ENCODE data around the gene COL5A1. TPM values are rescaled to one million over a fixed set of nuclear protein-coding genes. Genes with fewer than 3 reads are reported as not detected.

COL5A1 gene
- total RNA-seq, 1 experiment from 2014 or later, result 10.6 TPM

DNA sequence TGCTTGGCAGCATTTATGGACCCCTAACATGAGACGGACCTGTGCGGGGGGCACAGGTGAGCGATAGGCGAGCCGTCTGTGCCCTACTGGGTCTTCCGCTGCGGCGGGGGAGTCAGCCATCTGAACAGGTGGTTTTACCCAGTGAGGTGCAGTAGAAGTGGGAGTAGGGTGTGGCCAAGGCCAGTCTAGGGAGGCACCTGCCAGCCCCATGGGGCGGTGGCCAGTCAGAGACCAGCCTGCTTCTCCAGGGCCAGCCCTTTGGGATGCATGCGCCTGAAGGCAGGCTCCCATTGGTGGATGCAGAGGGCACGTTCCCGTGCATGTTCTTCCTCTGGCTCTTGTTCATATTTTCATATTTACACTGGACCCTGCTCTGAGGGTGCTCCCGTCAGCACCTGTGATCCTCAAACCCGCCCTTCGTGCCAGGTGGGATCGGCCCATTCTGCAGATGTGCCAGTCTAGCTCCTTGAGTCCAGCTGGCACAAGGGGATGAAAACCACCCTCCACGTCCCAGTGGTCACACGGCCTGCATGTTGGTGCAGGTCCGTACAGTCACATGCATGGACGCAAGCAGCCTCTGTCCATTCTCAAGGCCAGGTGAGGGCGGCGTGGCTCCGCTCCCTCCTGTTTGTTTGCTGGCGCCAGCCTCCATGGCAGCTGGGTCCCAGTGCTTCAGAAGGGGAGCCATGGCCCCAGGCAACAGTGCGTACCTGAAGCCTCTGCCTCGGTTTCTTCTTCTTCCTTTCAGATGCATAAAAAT, 9.0 kb downstream of the COL5A1 start:
- no peaks in the 10 kb centered on the region for H3K27me3 ChIP-seq (ENCODE audit: low read length)
- H2AFZ ChIP-seq (ENCODE audit: low read length), result no peak overlapping the region
- ChIA-PET CTCF (no interaction called here), POLR2A (ENCODE audit: unreplicated experiment) (no interaction called here)
- H3K4me3 ChIP-seq (ENCODE audit: low read length), result no peak overlapping the region
- peaks cover 13% of the 10 kb centered on the region; the same call in 1 of the 2 replicates for H3K4me1 ChIP-seq (ENCODE audit: insufficient read depth, low read length)
- ATAC-seq, result no peak
- H4K20me1 ChIP-seq (ENCODE audit: low read length), result no peaks in the 10 kb centered on the region
- BruUV-seq (replicated peaks), result no TSS peak
- peaks cover 4% of the 10 kb centered on the region; the same call in 1 of the 2 replicates for H3K79me2 ChIP-seq (ENCODE audit: low read length)
- H3K9ac ChIP-seq (ENCODE audit: low read length), result no peak overlapping the region
- no peak overlapping the region for H3K4me2 ChIP-seq (ENCODE audit: low read length)
- H3K27ac ChIP-seq (ENCODE audit: low read length), result no peak overlapping the region
- H3K36me3 ChIP-seq (ENCODE audit: low read depth, low read length), result no peaks in the 10 kb centered on the region
- DNase-seq, result no peak
- H3K9me3 ChIP-seq (ENCODE audit: low read length), result no peaks in the 10 kb centered on the region
- intact Hi-C loops (cut with micrococcal nuclease), result no loop called here
- no peaks in the 10 kb centered on the region for H3K9me2 ChIP-seq (replicated peaks; ENCODE audit: low read length)
- H3F3A ChIP-seq (ENCODE audit: low read length, unreplicated experiment), result no peaks in the 10 kb centered on the region
- TF ChIP-seq, protein P1, sequence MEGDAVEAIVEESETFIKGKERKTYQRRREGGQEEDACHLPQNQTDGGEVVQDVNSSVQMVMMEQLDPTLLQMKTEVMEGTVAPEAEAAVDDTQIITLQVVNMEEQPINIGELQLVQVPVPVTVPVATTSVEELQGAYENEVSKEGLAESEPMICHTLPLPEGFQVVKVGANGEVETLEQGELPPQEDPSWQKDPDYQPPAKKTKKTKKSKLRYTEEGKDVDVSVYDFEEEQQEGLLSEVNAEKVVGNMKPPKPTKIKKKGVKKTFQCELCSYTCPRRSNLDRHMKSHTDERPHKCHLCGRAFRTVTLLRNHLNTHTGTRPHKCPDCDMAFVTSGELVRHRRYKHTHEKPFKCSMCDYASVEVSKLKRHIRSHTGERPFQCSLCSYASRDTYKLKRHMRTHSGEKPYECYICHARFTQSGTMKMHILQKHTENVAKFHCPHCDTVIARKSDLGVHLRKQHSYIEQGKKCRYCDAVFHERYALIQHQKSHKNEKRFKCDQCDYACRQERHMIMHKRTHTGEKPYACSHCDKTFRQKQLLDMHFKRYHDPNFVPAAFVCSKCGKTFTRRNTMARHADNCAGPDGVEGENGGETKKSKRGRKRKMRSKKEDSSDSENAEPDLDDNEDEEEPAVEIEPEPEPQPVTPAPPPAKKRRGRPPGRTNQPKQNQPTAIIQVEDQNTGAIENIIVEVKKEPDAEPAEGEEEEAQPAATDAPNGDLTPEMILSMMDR (conservative IDR thresholded peaks at IDR 0.05; ENCODE audit: low read depth, low read length), result no peak
- TF ChIP-seq EZH2 (IDR thresholded peaks at IDR 0.05; ENCODE audit: low read length, unreplicated experiment) (no peak), EZH2phosphoT487 (IDR thresholded peaks at IDR 0.05; ENCODE audit: borderline replicate concordance, low read length) (no peak)

DNA sequence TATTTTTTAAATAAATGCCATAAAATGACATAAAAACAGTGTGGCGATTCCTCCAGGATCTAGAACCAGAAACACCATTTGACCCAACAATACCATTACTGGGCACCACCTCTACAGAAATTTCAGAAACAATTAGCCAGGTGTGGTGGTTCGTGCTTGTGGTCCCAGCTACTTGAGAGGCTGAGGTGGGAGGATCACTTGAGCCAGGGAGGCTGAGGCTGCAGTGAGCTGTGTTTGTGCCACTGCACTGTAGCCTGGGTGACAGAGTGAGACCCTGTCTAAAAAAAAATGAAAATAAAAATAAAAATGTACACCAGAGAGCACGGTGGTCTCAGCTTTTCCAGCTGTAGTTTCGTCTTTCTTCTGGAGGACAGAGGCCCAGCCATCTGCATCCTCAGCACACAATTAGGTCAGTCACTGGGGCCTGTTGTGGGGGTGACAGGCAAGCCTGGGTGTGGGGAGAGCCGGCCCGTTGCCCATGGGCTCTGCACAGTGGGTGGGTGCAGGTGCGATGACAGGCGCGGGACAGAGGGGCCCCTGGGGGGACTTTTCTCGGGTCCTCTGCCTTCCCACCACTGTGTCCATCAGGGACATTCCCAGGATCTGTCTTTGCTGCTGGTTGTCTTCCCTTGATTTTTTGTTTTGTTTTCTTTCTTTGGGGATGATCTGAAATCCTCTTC, 9.8 kb downstream of the COL5A1 start:
- H3K79me2 ChIP-seq (ENCODE audit: low read length), result peaks cover 4% of the 10 kb centered on the region; the same call in 1 of the 2 replicates
- H4K20me1 ChIP-seq (ENCODE audit: low read length), result no peaks in the 10 kb centered on the region
- POLR2A ChIA-PET (ENCODE audit: unreplicated experiment), result no interaction called here

More for the DNA sequence above, 9.8 kb downstream of the COL5A1 start:
- Histone ChIP-seq H3K4me2 (ENCODE audit: low read length) (no peak overlapping the region), H3K27me3 (ENCODE audit: low read length) (no peaks in the 10 kb centered on the region), H3K27ac (ENCODE audit: low read length) (no peak overlapping the region), H3K9me2 (replicated peaks; ENCODE audit: low read length) (no peaks in the 10 kb centered on the region), H3K9ac (ENCODE audit: low read length) (no peak overlapping the region), H3K4me3 (ENCODE audit: low read length) (no peak overlapping the region), H3F3A (ENCODE audit: low read length, unreplicated experiment) (no peaks in the 10 kb centered on the region), H3K36me3 (ENCODE audit: low read depth, low read length) (no peaks in the 10 kb centered on the region), H2AFZ (ENCODE audit: low read length) (no peak overlapping the region), H3K4me1 (ENCODE audit: insufficient read depth, low read length) (peaks cover 12% of the 10 kb centered on the region; the same call in 1 of the 2 replicates), H3K9me3 (ENCODE audit: low read length) (no peaks in the 10 kb centered on the region)
- no peak for ATAC-seq
- no peak for TF ChIP-seq EZH2phosphoT487 (IDR thresholded peaks at IDR 0.05; ENCODE audit: borderline replicate concordance, low read length)
- TF ChIP-seq, protein P1 (conservative IDR thresholded peaks at IDR 0.05; ENCODE audit: low read depth, low read length), result no peak
- TF ChIP-seq EZH2 (IDR thresholded peaks at IDR 0.05; ENCODE audit: low read length, unreplicated experiment), result no peak
- CTCF ChIA-PET, result no interaction called here
- DNase-seq, result no peak
- intact Hi-C loops (cut with micrococcal nuclease), result no loop called here
- BruUV-seq (replicated peaks), result no TSS peak
